Limb (tissue), 2 donors: ENCODE data around the gene QRSL1.
A peak's percentile ranks its signal among the peaks of the same experiment; 100 is the strongest.
"Not testable (repeated sequence)": the region's sequence is repeated elsewhere in the genome, so short reads cannot be mapped to it uniquely, and the experiment has no call there.

Source experiments
- DNase-seq, 2 donors: peaks; one replicate each; pipeline ENCODE4 v3.0.0-alpha.2; 2016; ENCODE audit errors: extremely low spot score in 2 of 2

QRSL1 gene

GRCh38 chr6:106622412-106622811, 7.0 kb upstream of the QRSL1 start:
- DNase-seq: no peak

- DNase-seq: no peak
Measured at GRCh38 chr6:106623039-106623438, 6.3 kb upstream of the QRSL1 start.

GRCh38 chr6:106626485-106626884, 2.9 kb upstream of the QRSL1 start:
- DNase-seq: no peak

GRCh38 chr6:106627760-106628159, 1.6 kb upstream of the QRSL1 start:
- not testable (repeated sequence) for DNase-seq

GRCh38 chr6:106628658-106629102, 698 bp upstream of the QRSL1 start:
- peak; percentile 4 to 28 for DNase-seq

GRCh38 chr6:106629859-106630163, 433 bp downstream of the QRSL1 start:
- DNase-seq: no peak

GRCh38 chr6:106630366-106630765, 988 bp downstream of the QRSL1 start:
- no peak for DNase-seq

GRCh38 chr6:106631346-106631745, 2.0 kb downstream of the QRSL1 start:
- no peak for DNase-seq

GRCh38 chr6:106634565-106634964, 5.2 kb downstream of the QRSL1 start:
- DNase-seq: no peak

- no peak for DNase-seq
Measured at GRCh38 chr6:106637051-106637716, 7.8 kb downstream of the QRSL1 start.

GRCh38 chr6:106637717-106638341, 8.5 kb downstream of the QRSL1 start:
- DNase-seq: no peak

GRCh38 chr6:106639812-106640211, 10.4 kb downstream of the QRSL1 start:
- DNase-seq: no peak

- no peak for DNase-seq
Measured at GRCh38 chr6:106642476-106642875, 13.1 kb downstream of the QRSL1 start.

GRCh38 chr6:106643061-106643460, 13.7 kb downstream of the QRSL1 start:
- DNase-seq: no peak

- DNase-seq: no peak
Measured at GRCh38 chr6:106648651-106649308, 19.4 kb downstream of the QRSL1 start.

- no peak for DNase-seq
Measured at GRCh38 chr6:106658469-106658868, 29.1 kb downstream of the QRSL1 start.

GRCh38 chr6:106659859-106660258, 30.5 kb downstream of the QRSL1 start:
- no peak for DNase-seq

GRCh38 chr6:106662458-106662857, 33.1 kb downstream of the QRSL1 start:
- no peak for DNase-seq

GRCh38 chr6:106666282-106667021, 37.1 kb downstream of the QRSL1 start:
- DNase-seq: no peak

- no peak for DNase-seq
Measured at GRCh38 chr6:106667022-106667402, 37.6 kb downstream of the QRSL1 start.

GRCh38 chr6:106670236-106670635, 40.9 kb downstream of the QRSL1 start:
- DNase-seq: no peak

GRCh38 chr6:106671651-106672050, 42.3 kb downstream of the QRSL1 start:
- no peak for DNase-seq
